Transverse colon (tissue), 4 donors: ENCODE results near the gene TYMP.

Source experiments
- EP300 ChIP-seq: sonication (generic); formaldehyde crosslinking; IDR thresholded peaks from one replicate; pipeline ENCODE4 v1.6.1; 2017; ENCODE audit warnings: antibody characterized with exemption, low read depth
- POLR2A ChIP-seq: fragments of 450-650 bp; IDR thresholded peaks from one replicate; pipeline ENCODE4 v1.6.1; 2016; ENCODE audit warnings: antibody characterized with exemption, mild to moderate bottlenecking, moderate library complexity
- POLR2AphosphoS5 ChIP-seq, 3 donors: sonication (generic); formaldehyde crosslinking; IDR thresholded peaks; one replicate each; pipeline ENCODE4 v1.6.1; 2016; ENCODE audit warnings: antibody characterized with exemption in 3 of 3
- TF ChIP-seq, protein P1 (sequence below), 5 experiments: fragments of 200-600 bp in 3 of 5; fragments of 450-650 bp in 2 of 5; sonication (generic) in 3 of 5; IDR thresholded peaks; 1 replicate in 2 of 5; 2 replicates in 3 of 5; pipeline ENCODE4 v1.5.1; 2016 to 2017; ENCODE audit warnings: antibody characterized with exemption in 5 of 5, inconsistent platforms in 3 of 5, mild to moderate bottlenecking in 2 of 5, moderate library complexity in 1 of 5

DNA sequence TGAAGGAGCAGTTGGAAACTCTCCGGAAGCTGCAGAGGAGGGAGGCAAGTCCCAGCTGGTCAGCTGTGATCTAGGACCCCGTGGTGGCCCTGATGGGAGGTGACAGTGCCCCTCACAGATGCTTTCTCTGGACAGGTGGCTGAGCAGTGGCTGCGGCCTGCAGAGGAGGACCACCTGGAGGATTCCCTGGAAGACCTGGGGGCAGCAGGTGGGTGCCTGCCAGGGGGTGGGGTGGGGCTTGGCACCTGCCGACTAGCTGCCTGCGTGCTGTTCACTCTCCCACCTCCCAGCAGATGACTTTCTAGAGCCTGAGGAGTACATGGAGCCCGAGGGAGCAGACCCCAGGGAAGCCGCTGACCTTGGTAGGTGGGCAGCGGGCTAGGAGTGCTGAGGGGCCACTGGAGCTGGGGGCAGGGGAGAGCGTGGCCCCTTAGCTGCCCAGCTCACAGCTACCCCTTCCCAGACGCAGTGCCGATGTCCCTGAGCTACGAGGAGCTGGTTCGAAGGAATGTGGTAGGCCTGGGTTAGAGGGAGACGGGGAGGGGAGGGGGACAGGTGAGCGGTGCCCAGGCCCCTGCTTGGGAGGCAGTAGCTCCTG lies 7.5 kb downstream of the TYMP start:
- TF ChIP-seq, protein P1, sequence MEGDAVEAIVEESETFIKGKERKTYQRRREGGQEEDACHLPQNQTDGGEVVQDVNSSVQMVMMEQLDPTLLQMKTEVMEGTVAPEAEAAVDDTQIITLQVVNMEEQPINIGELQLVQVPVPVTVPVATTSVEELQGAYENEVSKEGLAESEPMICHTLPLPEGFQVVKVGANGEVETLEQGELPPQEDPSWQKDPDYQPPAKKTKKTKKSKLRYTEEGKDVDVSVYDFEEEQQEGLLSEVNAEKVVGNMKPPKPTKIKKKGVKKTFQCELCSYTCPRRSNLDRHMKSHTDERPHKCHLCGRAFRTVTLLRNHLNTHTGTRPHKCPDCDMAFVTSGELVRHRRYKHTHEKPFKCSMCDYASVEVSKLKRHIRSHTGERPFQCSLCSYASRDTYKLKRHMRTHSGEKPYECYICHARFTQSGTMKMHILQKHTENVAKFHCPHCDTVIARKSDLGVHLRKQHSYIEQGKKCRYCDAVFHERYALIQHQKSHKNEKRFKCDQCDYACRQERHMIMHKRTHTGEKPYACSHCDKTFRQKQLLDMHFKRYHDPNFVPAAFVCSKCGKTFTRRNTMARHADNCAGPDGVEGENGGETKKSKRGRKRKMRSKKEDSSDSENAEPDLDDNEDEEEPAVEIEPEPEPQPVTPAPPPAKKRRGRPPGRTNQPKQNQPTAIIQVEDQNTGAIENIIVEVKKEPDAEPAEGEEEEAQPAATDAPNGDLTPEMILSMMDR (IDR thresholded peaks at IDR 0.05), result no peak
- TF ChIP-seq POLR2A (no peak), POLR2AphosphoS5 (IDR thresholded peaks at IDR 0.05) (no peak), EP300 (no peak)
